HepG2 (cell line): ENCODE measurements around the gene LRP10. TPM values are rescaled to one million over a fixed set of nuclear protein-coding genes. Genes with fewer than 3 reads are reported as not detected.

ENCODE experiments used
- AGO2 ChIP-seq: fragments of 200-400 bp; formaldehyde crosslinking; optimal IDR thresholded peaks from 2 replicates; pipeline ENCODE3; 2017; ENCODE audit warnings: mild to moderate bottlenecking, low read depth, low read length, moderate library complexity
- ATF3 ChIP-seq: sonication (generic); formaldehyde crosslinking; IDR thresholded peaks from 2 replicates; pipeline ENCODE4 v1.4.0; 2020; ENCODE audit warnings: missing genetic modification reagents
- BCLAF1 ChIP-seq: fragments of 450-650 bp; IDR thresholded peaks from 2 replicates; pipeline ENCODE4 v1.6.1; 2017; ENCODE audit warnings: mild to moderate bottlenecking
- CBFB ChIP-seq: sonication (generic); formaldehyde crosslinking; IDR thresholded peaks from 2 replicates; pipeline ENCODE4 v1.4.0; 2020; ENCODE audit warnings: missing genetic modification reagents
- GABPA ChIP-seq, 2 experiments: IDR thresholded peaks; 2 replicates each; pipeline ENCODE4 v1.6.1; 2011 to 2016; ENCODE audit warnings: low read depth in 2 of 2, low read length in 1 of 2, missing biosample characterization in 1 of 2, missing genetic modification characterization in 1 of 2
- GATAD2A ChIP-seq: IDR thresholded peaks from 2 replicates; pipeline ENCODE4 v1.6.1; 2016
- HNF1A ChIP-seq, 2 experiments: sonication (generic) in 1 of 2; formaldehyde crosslinking in 1 of 2; IDR thresholded peaks; 2 replicates each; pipeline versions ENCODE4 v1.4.0 to v1.6.1; 2016 to 2020; ENCODE audit warnings: borderline replicate concordance in 1 of 2, low read depth in 1 of 2, mild to moderate bottlenecking in 1 of 2, missing genetic modification reagents in 1 of 2
- IKZF5 ChIP-seq: IDR thresholded peaks from 2 replicates; pipeline ENCODE4 v1.6.1; 2018; ENCODE audit warnings: missing genetic modification reagents, mild to moderate bottlenecking, missing compliant biosample characterization
- KAT8 ChIP-seq: IDR thresholded peaks from 2 replicates; pipeline ENCODE4 v1.6.1; 2016; ENCODE audit warnings: missing genetic modification reagents, missing compliant biosample characterization
- SP140L ChIP-seq: sonication (generic); formaldehyde crosslinking; IDR thresholded peaks from 2 replicates; pipeline ENCODE4 v1.4.0; 2020; ENCODE audit warnings: missing genetic modification reagents, borderline replicate concordance
- SYNCRIP ChIP-seq: fragments of 200-400 bp; formaldehyde crosslinking; IDR thresholded peaks from 2 replicates; pipeline ENCODE4 v1.6.1; 2018; ENCODE audit warnings: mild to moderate bottlenecking, low read depth, low read length; ENCODE audit not compliant: insufficient read depth
- TBX2 ChIP-seq: sonication (generic); formaldehyde crosslinking; IDR thresholded peaks from 2 replicates; pipeline ENCODE4 v1.5.0; 2020; ENCODE audit warnings: missing genetic modification reagents, mild to moderate bottlenecking, borderline replicate concordance
- ZFX ChIP-seq: sonication (generic); formaldehyde crosslinking; IDR thresholded peaks from 2 replicates; pipeline ENCODE4 v1.4.0; 2020; ENCODE audit warnings: mild to moderate bottlenecking, low read depth, missing genetic modification reagents, moderate library complexity
- ZMYM4 ChIP-seq: sonication (generic); formaldehyde crosslinking; IDR thresholded peaks from 2 replicates; pipeline ENCODE4 v1.8.1; 2023; ENCODE audit warnings: mild to moderate bottlenecking, missing genetic modification reagents
- ZNF362 ChIP-seq: sonication (generic); formaldehyde crosslinking; IDR thresholded peaks from 2 replicates; pipeline ENCODE4 v1.4.0; 2020; ENCODE audit warnings: missing genetic modification reagents, mild to moderate bottlenecking, borderline replicate concordance
- ZNF816 ChIP-seq: sonication (generic); formaldehyde crosslinking; IDR thresholded peaks from 2 replicates; pipeline ENCODE4 v1.8.0; 2022; ENCODE audit warnings: missing genetic modification reagents, mild to moderate bottlenecking, borderline replicate concordance
- ZSCAN31 ChIP-seq: sonication (generic); formaldehyde crosslinking; IDR thresholded peaks from 2 replicates; pipeline ENCODE4 v1.5.0; 2020; ENCODE audit warnings: low read depth, mild to moderate bottlenecking, missing genetic modification reagents
- ZZZ3 ChIP-seq: sonication (generic); formaldehyde crosslinking; IDR thresholded peaks from 2 replicates; pipeline ENCODE4 v1.4.0; 2020; ENCODE audit warnings: missing genetic modification reagents, mild to moderate bottlenecking, borderline replicate concordance
- polyA plus RNA-seq, 8 experiments: library from polyadenylated mRNA; depleted of rRNA in 3 of 8; stranded (reverse) in 7 of 8; unstranded in 1 of 8; fragments of >200 nt; fragmentation: Illumina TruSeq in 4 of 8; extraction: Trizol in 4 of 8; gene quantifications; 2 replicates each; pipeline versions ENCODE4 v1.2.1 to v1.2.3, GENCODE V29; 2011 to 2016; ENCODE audit warnings: low read depth in 4 of 8, missing spikeins in 1 of 8, mixed read lengths in 1 of 8; ENCODE audit not compliant: insufficient read depth in 1 of 8
- total RNA-seq, 5 experiments: library from RNA; depleted of rRNA; stranded (reverse); fragments of >200 nt; fragmentation: Illumina TruSeq; extraction: Trizol; gene quantifications; 2 replicates each; pipeline ENCODE4 v1.2.3, GENCODE V29; 2016; ENCODE audit warnings: low read depth in 1 of 5

Gene LRP10
- total and polyA plus RNA-seq, 2 of the 13 experiments (the other 11 are each of a cell fraction or from before 2014, with no cell fraction given): 16.9 to 45.2 TPM

GRCh38 chr14:22852940-22853767 lies 18.4 kb upstream of the LRP10 start (continued):
- TF ChIP-seq ZSCAN31 (CRISPR knock-in tag): peak; percentile 94
- 0 out of 2 replicates have a peak, but pooled peaks have one; percentile 16 for TF ChIP-seq HNF1A (IDR thresholded peaks at IDR 0.05; ENCODE audit: low read depth)
- peak; percentile 69 for TF ChIP-seq HNF1A (CRISPR knock-in tag; IDR thresholded peaks at IDR 0.05; ENCODE audit: borderline replicate concordance)
- TF ChIP-seq BCLAF1: no peak
- TF ChIP-seq ZZZ3: peak; percentile 86; the same call in 1 of the 2 replicates
- peak; percentile 85 for TF ChIP-seq GATAD2A
- 0 out of 2 replicates have a peak, but pooled peaks have one; percentile 3 for TF ChIP-seq ZNF816 (CRISPR knock-in tag)
- TF ChIP-seq KAT8 (CRISPR knock-in tag): peak; percentile 83
- peak; percentile 86 for TF ChIP-seq TBX2 (CRISPR knock-in tag)
- TF ChIP-seq GABPA (IDR thresholded peaks at IDR 0.05; ENCODE audit: low read depth, low read length): no peak
- peak; percentile 53 for TF ChIP-seq GABPA (CRISPR knock-in tag; IDR thresholded peaks at IDR 0.05; ENCODE audit: low read depth)
- TF ChIP-seq SP140L (CRISPR knock-in tag): peak; percentile 52; the same call in 1 of the 2 replicates
- TF ChIP-seq ZMYM4 (CRISPR knock-in tag): peak; percentile 88
- TF ChIP-seq ZFX (CRISPR knock-in tag): peak; percentile 92
- TF ChIP-seq ATF3: peak; percentile 8
- peak; percentile 78 for TF ChIP-seq CBFB
- no peak for TF ChIP-seq SYNCRIP
- TF ChIP-seq AGO2: no peak
- TF ChIP-seq IKZF5 (CRISPR knock-in tag): peak; percentile 77; the same call in 1 of the 2 replicates
- TF ChIP-seq ZNF362: peak; percentile 87; the same call in 1 of the 2 replicates
